SK-N-SH treated with all-trans-retinoic acid at 6 μM for 48 hours (cell line): ENCODE measurements around the gene DPP10.

Source experiments
- ATAC-seq: fragments of 200-7000 bp; cut with Tn5 transposase; 3 replicates; pipeline ENCODE4 v1.9.1; 2020; ENCODE audit warnings: mild to moderate bottlenecking, moderate library complexity
- ARNTL ChIP-seq: fragments of 450-650 bp; formaldehyde crosslinking; IDR thresholded peaks from 2 replicates; pipeline ENCODE4 v1.5.0; 2020; ENCODE audit warnings: low read depth, mild to moderate bottlenecking, moderate library complexity, borderline replicate concordance
- BACH2 ChIP-seq: fragments of 250-450 bp; sonication (Bioruptor Pico); IDR thresholded peaks from 2 replicates; pipeline ENCODE4 v1.9.0; 2021; ENCODE audit warnings: mild to moderate bottlenecking, borderline replicate concordance
- CSDC2 ChIP-seq: fragments of 250-450 bp; sonication (Bioruptor Pico); IDR thresholded peaks from 2 replicates; pipeline ENCODE4 v1.5.0; 2020; ENCODE audit warnings: mild to moderate bottlenecking, moderate library complexity
- ESRRG ChIP-seq: fragments of 250-450 bp; sonication (Bioruptor Pico); IDR thresholded peaks from 2 replicates; pipeline ENCODE4 v1.6.1; 2021; ENCODE audit warnings: mild to moderate bottlenecking
- GLIS3 ChIP-seq: fragments of 250-450 bp; sonication (Bioruptor Pico); IDR thresholded peaks from 2 replicates; pipeline ENCODE4 v1.5.0; 2020; ENCODE audit warnings: mild to moderate bottlenecking, moderate library complexity
- ISL1 ChIP-seq: fragments of 250-450 bp; sonication (Bioruptor Pico); IDR thresholded peaks from 2 replicates; pipeline ENCODE4 v2.1.2; 2022; ENCODE audit warnings: mild to moderate bottlenecking, moderate library complexity
- OSR1 ChIP-seq: fragments of 250-450 bp; sonication (Bioruptor Pico); IDR thresholded peaks from 2 replicates; pipeline ENCODE4 v1.8.0; 2022; ENCODE audit warnings: moderate library complexity, mild to moderate bottlenecking, inconsistent platforms
- PPARA ChIP-seq: fragments of 250-450 bp; sonication (Bioruptor Pico); IDR thresholded peaks from 2 replicates; pipeline ENCODE4 v1.5.0; 2020; ENCODE audit warnings: mild to moderate bottlenecking, borderline replicate concordance
- RARB ChIP-seq: fragments of 250-450 bp; sonication (Bioruptor Pico); IDR thresholded peaks from 2 replicates; pipeline ENCODE4 v1.8.0; 2021; ENCODE audit warnings: mild to moderate bottlenecking, moderate library complexity
- SNAI2 ChIP-seq: fragments of 250-450 bp; sonication (Bioruptor Pico); IDR thresholded peaks from 2 replicates; pipeline ENCODE4 v1.5.0; 2020; ENCODE audit warnings: mild to moderate bottlenecking, moderate library complexity
- TCF4 ChIP-seq: fragments of 250-450 bp; sonication (Bioruptor Pico); IDR thresholded peaks from 2 replicates; pipeline ENCODE4 v1.8.0; 2021; ENCODE audit warnings: mild to moderate bottlenecking, moderate library complexity, borderline replicate concordance
- TOX ChIP-seq: fragments of 250-450 bp; sonication (Bioruptor Pico); IDR thresholded peaks from 2 replicates; pipeline ENCODE4 v1.8.0; 2021; ENCODE audit warnings: mild to moderate bottlenecking, moderate library complexity, borderline replicate concordance
- ZC3H10 ChIP-seq: fragments of 250-450 bp; sonication (Bioruptor Pico); IDR thresholded peaks from 2 replicates; pipeline ENCODE4 v1.5.1; 2021; ENCODE audit warnings: mild to moderate bottlenecking, moderate library complexity
- ZFP3 ChIP-seq: fragments of 250-450 bp; sonication (Bioruptor Pico); IDR thresholded peaks from 2 replicates; pipeline ENCODE4 v1.5.0; 2020; ENCODE audit warnings: mild to moderate bottlenecking, moderate library complexity
- ZFP30 ChIP-seq: fragments of 450-650 bp; formaldehyde crosslinking; IDR thresholded peaks from 2 replicates; pipeline ENCODE4 v1.5.0; 2022; ENCODE audit warnings: mild to moderate bottlenecking, moderate library complexity
- ZNF565 ChIP-seq: fragments of 450-650 bp; formaldehyde crosslinking; conservative IDR thresholded peaks from 2 replicates; pipeline ENCODE4 v1.5.0; 2020; ENCODE audit warnings: low read depth, mild to moderate bottlenecking, moderate library complexity
- ZNF70 ChIP-seq: fragments of 450-650 bp; formaldehyde crosslinking; IDR thresholded peaks from 2 replicates; pipeline ENCODE4 v1.5.0; 2020; ENCODE audit warnings: mild to moderate bottlenecking, moderate library complexity
- ZNF8 ChIP-seq: fragments of 450-650 bp; formaldehyde crosslinking; IDR thresholded peaks from 2 replicates; pipeline ENCODE4 v1.5.0; 2020; ENCODE audit warnings: mild to moderate bottlenecking, moderate library complexity
- TF ChIP-seq, protein P1 (sequence below): fragments of 250-450 bp; sonication (Bioruptor Pico); IDR thresholded peaks from 2 replicates; pipeline ENCODE4 v1.8.0; 2020; ENCODE audit warnings: mild to moderate bottlenecking, moderate library complexity, borderline replicate concordance
- TF ChIP-seq, protein P2 (sequence below): fragments of 250-450 bp; sonication (Bioruptor Pico); IDR thresholded peaks from 2 replicates; pipeline ENCODE4 v1.5.1; 2020; ENCODE audit warnings: low read depth, mild to moderate bottlenecking, moderate library complexity
- TF ChIP-seq, protein P3 (sequence below): fragments of 250-450 bp; sonication (Bioruptor Pico); IDR thresholded peaks from 2 replicates; pipeline ENCODE4 v1.5.1; 2021; ENCODE audit warnings: mild to moderate bottlenecking, moderate library complexity
- TF ChIP-seq, protein P4 (sequence below): fragments of 250-450 bp; sonication (Bioruptor Pico); IDR thresholded peaks from 2 replicates; pipeline ENCODE4 v1.8.0; 2021; ENCODE audit warnings: low read depth, mild to moderate bottlenecking, moderate library complexity, borderline replicate concordance

The DPP10 gene

DNA sequence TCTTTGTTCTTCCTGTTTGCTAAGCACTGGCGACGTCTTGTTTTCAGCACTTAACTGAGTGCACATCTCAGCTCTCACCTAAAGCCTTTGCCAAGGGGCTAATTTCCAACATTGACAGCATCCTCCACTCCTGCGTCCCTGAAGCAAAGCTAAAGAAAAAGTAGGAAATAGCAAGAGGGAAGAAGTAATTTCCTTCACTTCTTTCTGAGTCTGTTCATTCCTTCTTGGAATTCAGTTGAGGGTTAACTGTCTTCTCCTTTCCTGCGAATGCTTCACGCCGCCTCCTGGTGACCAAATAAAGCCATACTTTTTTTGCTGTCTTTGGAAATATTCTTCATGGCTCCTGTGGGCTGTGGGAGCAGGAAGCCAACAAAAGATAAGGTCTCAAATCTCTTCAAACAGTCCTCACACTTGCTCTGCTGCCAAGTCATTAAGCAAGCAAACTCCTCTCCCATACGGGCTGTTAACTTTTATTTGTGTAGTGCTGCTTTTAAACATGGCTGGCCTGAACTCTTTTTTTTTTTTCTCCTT, 100.9 kb downstream of the DPP10 start (continued):
- TF ChIP-seq ISL1 (CRISPR knock-in tag) (no peak), ZNF565 (CRISPR knock-in tag) (no peak), PPARA (CRISPR knock-in tag) (no peak), ARNTL (CRISPR knock-in tag) (no peak), BACH2 (no peak), OSR1 (no peak), ZFP3 (no peak), SNAI2 (CRISPR knock-in tag) (no peak), ESRRG (CRISPR knock-in tag) (no peak), TOX (no peak), GLIS3 (CRISPR knock-in tag) (no peak)

DNA sequence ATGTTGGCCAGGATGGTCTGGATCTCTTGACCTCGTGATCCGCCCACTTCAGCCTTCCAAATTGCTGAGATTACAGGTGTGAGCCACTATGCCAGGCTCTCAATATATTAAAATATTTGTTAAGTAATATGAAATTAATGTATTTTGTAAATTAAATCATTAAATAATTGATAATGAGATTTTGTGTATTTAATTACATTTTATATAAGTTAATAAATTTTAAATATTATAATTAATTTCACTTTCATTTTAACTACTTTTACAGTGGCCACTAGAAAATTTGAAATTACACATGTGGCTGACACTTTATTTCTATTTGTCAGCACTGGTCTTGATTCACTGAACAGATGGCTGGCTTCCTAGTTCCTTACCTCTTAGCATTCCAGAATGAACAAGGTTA, 102.6 kb downstream of the DPP10 start:
- no peak for ATAC-seq
- TF ChIP-seq BACH2, result no peak
- TF ChIP-seq, protein P1, sequence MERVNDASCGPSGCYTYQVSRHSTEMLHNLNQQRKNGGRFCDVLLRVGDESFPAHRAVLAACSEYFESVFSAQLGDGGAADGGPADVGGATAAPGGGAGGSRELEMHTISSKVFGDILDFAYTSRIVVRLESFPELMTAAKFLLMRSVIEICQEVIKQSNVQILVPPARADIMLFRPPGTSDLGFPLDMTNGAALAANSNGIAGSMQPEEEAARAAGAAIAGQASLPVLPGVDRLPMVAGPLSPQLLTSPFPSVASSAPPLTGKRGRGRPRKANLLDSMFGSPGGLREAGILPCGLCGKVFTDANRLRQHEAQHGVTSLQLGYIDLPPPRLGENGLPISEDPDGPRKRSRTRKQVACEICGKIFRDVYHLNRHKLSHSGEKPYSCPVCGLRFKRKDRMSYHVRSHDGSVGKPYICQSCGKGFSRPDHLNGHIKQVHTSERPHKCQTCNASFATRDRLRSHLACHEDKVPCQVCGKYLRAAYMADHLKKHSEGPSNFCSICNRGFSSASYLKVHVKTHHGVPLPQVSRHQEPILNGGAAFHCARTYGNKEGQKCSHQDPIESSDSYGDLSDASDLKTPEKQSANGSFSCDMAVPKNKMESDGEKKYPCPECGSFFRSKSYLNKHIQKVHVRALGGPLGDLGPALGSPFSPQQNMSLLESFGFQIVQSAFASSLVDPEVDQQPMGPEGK (CRISPR knock-in tag), result no peak
- TF ChIP-seq, protein P2, sequence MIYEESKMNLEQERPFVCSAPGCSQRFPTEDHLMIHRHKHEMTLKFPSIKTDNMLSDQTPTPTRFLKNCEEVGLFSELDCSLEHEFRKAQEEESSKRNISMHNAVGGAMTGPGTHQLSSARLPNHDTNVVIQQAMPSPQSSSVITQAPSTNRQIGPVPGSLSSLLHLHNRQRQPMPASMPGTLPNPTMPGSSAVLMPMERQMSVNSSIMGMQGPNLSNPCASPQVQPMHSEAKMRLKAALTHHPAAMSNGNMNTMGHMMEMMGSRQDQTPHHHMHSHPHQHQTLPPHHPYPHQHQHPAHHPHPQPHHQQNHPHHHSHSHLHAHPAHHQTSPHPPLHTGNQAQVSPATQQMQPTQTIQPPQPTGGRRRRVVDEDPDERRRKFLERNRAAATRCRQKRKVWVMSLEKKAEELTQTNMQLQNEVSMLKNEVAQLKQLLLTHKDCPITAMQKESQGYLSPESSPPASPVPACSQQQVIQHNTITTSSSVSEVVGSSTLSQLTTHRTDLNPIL, result no peak
- TF ChIP-seq TOX, result no peak
- no peak for TF ChIP-seq ZNF8
- no peak for TF ChIP-seq CSDC2
- no peak for TF ChIP-seq ZNF70 (CRISPR knock-in tag)
- TF ChIP-seq ARNTL (CRISPR knock-in tag), result no peak
- TF ChIP-seq, all 23 proteins: peak for 0

DNA sequence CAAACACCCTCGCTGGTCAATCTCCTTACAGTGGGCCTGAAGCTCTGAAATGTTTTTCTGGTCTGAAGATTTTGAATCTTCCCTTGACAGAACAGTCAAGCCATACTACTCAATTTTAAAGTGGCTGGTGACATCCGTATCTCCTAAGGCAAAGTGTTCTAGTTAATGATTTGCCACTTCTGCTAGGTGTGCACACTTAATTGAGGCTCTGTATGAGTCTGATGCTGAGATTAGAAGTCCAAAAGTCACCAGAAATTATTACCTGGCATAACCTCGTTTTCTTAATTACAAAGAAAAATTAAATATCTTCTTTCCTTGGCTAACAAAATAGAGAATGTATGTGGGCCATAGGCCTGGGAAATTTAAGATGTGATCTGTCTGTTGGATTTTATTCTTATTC, 104.1 kb downstream of the DPP10 start:
- TF ChIP-seq, protein P1 (CRISPR knock-in tag), result no peak
- no peak for TF ChIP-seq BACH2
- no peak for TF ChIP-seq ARNTL (CRISPR knock-in tag)
- TF ChIP-seq ESRRG (CRISPR knock-in tag), result no peak
- TF ChIP-seq ZNF70 (CRISPR knock-in tag), result no peak
- no peak for TF ChIP-seq RARB (CRISPR knock-in tag)
- TF ChIP-seq, protein P3, sequence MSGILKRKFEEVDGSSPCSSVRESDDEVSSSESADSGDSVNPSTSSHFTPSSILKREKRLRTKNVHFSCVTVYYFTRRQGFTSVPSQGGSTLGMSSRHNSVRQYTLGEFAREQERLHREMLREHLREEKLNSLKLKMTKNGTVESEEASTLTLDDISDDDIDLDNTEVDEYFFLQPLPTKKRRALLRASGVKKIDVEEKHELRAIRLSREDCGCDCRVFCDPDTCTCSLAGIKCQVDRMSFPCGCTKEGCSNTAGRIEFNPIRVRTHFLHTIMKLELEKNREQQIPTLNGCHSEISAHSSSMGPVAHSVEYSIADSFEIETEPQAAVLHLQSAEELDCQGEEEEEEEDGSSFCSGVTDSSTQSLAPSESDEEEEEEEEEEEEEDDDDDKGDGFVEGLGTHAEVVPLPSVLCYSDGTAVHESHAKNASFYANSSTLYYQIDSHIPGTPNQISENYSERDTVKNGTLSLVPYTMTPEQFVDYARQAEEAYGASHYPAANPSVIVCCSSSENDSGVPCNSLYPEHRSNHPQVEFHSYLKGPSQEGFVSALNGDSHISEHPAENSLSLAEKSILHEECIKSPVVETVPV (CRISPR knock-in tag), result no peak
- no peak for TF ChIP-seq ZC3H10
- no peak for TF ChIP-seq ZFP3
- TF ChIP-seq CSDC2, result no peak
- TF ChIP-seq ZNF8, result no peak
- TF ChIP-seq TOX, result no peak
- TF ChIP-seq, protein P2, result no peak
- TF ChIP-seq OSR1, result no peak
- ATAC-seq, result no peak

DNA sequence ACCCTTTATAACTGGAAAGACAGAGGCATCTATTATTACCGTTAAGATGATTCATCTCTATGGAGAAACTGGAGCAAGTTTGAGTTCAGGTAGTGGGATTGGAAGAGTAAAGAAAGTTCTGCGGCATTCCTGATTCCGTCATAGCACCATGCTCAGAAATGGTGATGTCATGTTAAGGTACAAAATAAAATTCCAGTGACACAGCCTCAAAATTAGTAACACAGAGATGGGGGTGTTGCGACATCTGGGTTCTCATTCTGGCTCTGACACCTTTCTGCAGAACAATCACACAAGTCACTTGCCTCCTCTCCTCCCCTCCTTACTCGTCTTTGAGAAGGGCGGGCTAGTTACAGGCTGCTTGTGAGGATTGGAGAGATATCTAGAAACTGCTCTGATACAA, 105.7 kb downstream of the DPP10 start:
- ATAC-seq, result no peak
- TF ChIP-seq BACH2, result no peak
- TF ChIP-seq PPARA (CRISPR knock-in tag), result no peak
- TF ChIP-seq TOX, result no peak
- TF ChIP-seq, protein P4, sequence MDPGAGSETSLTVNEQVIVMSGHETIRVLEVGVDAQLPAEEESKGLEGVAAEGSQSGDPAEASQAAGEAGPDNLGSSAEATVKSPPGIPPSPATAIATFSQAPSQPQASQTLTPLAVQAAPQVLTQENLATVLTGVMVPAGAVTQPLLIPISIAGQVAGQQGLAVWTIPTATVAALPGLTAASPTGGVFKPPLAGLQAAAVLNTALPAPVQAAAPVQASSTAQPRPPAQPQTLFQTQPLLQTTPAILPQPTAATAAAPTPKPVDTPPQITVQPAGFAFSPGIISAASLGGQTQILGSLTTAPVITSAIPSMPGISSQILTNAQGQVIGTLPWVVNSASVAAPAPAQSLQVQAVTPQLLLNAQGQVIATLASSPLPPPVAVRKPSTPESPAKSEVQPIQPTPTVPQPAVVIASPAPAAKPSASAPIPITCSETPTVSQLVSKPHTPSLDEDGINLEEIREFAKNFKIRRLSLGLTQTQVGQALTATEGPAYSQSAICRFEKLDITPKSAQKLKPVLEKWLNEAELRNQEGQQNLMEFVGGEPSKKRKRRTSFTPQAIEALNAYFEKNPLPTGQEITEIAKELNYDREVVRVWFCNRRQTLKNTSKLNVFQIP (CRISPR knock-in tag), result no peak
- no peak for TF ChIP-seq TCF4 (CRISPR knock-in tag)
- TF ChIP-seq RARB (CRISPR knock-in tag), result no peak
- TF ChIP-seq ZNF565 (CRISPR knock-in tag), result no peak
- TF ChIP-seq ZFP30 (CRISPR knock-in tag), result no peak
- no peak for TF ChIP-seq ZNF8
